HG03159 (cell line): ENCODE measurements around the gene CEP43.

Experiments
- ATAC-seq: cut with Tn5 transposase; IDR thresholded peaks from one replicate; pipeline ENCODE4 v1.9.1; 2021; ENCODE audit warnings: mild to moderate bottlenecking, moderate library complexity; ENCODE audit not compliant: unreplicated experiment

CEP43 gene

GRCh38 chr6:167005350-167006159 lies 6.4 kb downstream of the CEP43 start:
- ATAC-seq, result no peak

- ATAC-seq, result no peak
These were observed 8.8 kb downstream of the CEP43 start for GRCh38 chr6:167007985-167008384.

GRCh38 chr6:167013067-167013466 lies 13.9 kb downstream of the CEP43 start:
- no peak for ATAC-seq

- ATAC-seq, result no peak
These were observed 14.7 kb downstream of the CEP43 start for GRCh38 chr6:167013946-167014345.

- ATAC-seq, result no peak
These were observed 16.1 kb downstream of the CEP43 start for GRCh38 chr6:167015302-167015701.

- peak; percentile 83 for ATAC-seq
These were observed 21.0 kb downstream of the CEP43 start for GRCh38 chr6:167020206-167020605.

GRCh38 chr6:167027308-167027707 lies 28.1 kb downstream of the CEP43 start:
- no peak for ATAC-seq

GRCh38 chr6:167027772-167028171 lies 28.6 kb downstream of the CEP43 start:
- ATAC-seq, result no peak

- ATAC-seq, result no peak
These were observed 31.2 kb downstream of the CEP43 start for GRCh38 chr6:167030222-167031072.

GRCh38 chr6:167031082-167031709 lies 32.0 kb downstream of the CEP43 start:
- ATAC-seq, result no peak

- no peak for ATAC-seq
These were observed 34.9 kb downstream of the CEP43 start for GRCh38 chr6:167034056-167034455.

- ATAC-seq, result no peak
These were observed 38.6 kb downstream of the CEP43 start for GRCh38 chr6:167037762-167038161.

GRCh38 chr6:167044696-167045095 lies 45.5 kb downstream of the CEP43 start:
- ATAC-seq, result no peak

GRCh38 chr6:167045828-167046580 lies 46.8 kb downstream of the CEP43 start:
- no peak for ATAC-seq

GRCh38 chr6:167046861-167047495 lies 47.8 kb downstream of the CEP43 start:
- peak; percentile 14 for ATAC-seq

- ATAC-seq, result peak; percentile 81
These were observed 48.4 kb downstream of the CEP43 start for GRCh38 chr6:167047554-167047953.
